Heart right ventricle (tissue), 16 donors: ENCODE data around the gene IMPG2. TPM values are rescaled to one million over a fixed set of nuclear protein-coding genes. Genes with fewer than 3 reads are reported as not detected.
A peak's percentile ranks its signal among the peaks of the same experiment; 100 is the strongest.

Source experiments
- ATAC-seq, 8 donors: fragments of 200-7000 bp; cut with Tn5 transposase; one replicate each; pipeline ENCODE4 v1.9.1; 2020; ENCODE audit warnings: mild to moderate bottlenecking in 8 of 8, moderate library complexity in 8 of 8, moderate number of reproducible peaks in 1 of 8
- DNase-seq, 2 donors: peaks; one replicate each; pipeline ENCODE4 v3.0.0-alpha.2; 2020
- H3K27ac ChIP-seq, 10 donors: fragments of 200-600 bp; sonication (generic) in 2 of 10; one replicate each; pipeline versions ENCODE4 v1.5.0 to v1.8.0; 2020 to 2022; ENCODE audit warnings: mild to moderate bottlenecking in 3 of 10
- H3K27me3 ChIP-seq, 7 donors: fragments of 200-600 bp; one replicate each; pipeline ENCODE4 v1.8.0; 2021 to 2022; ENCODE audit warnings: mild to moderate bottlenecking in 2 of 7
- H3K36me3 ChIP-seq, 9 donors: fragments of 200-600 bp; sonication (generic) in 1 of 9; one replicate each; pipeline versions ENCODE4 v1.5.0 to v1.8.0; 2020 to 2022; ENCODE audit warnings: mild to moderate bottlenecking in 2 of 9
- H3K4me1 ChIP-seq, 9 donors: fragments of 200-600 bp; sonication (generic) in 1 of 9; one replicate each; pipeline versions ENCODE4 v1.5.0 to v1.8.0; 2020 to 2022; ENCODE audit warnings: mild to moderate bottlenecking in 4 of 9
- H3K4me3 ChIP-seq, 10 donors: fragments of 200-600 bp; sonication (generic) in 2 of 10; one replicate each; pipeline versions ENCODE4 v1.5.0 to v1.8.0; 2020 to 2022; ENCODE audit warnings: mild to moderate bottlenecking in 7 of 10, moderate library complexity in 2 of 10
- H3K9me3 ChIP-seq, 11 donors: fragments of 200-600 bp in 10 of 11; sonication (generic) in 2 of 11; one replicate each; pipeline versions ENCODE4 v1.5.0 to v1.8.0; 2013 to 2022; ENCODE audit warnings: mild to moderate bottlenecking in 2 of 11, control low read depth in 1 of 11, moderate library complexity in 1 of 11
- CTCF ChIP-seq, 9 donors: fragments of 200-600 bp; sonication (generic) in 2 of 9; IDR thresholded peaks; one replicate each; pipeline versions ENCODE4 v1.5.0 to v1.8.0; 2021 to 2022; ENCODE audit warnings: antibody characterized with exemption in 9 of 9, mild to moderate bottlenecking in 5 of 9, moderate library complexity in 1 of 9
- WGBS, 2 donors: extraction: QIAGEN DNeasy Blood & Tissue Kit; methylation state at CpG; one replicate each; pipeline ENCODE4 v1.1.7; 2013; ENCODE audit warnings: inconsistent platforms in 1 of 2; 5-methylcytosine and 5-hydroxymethylcytosine counted together
- intact Hi-C, 10 donors: fragments of 100-400 bp; cut with DNase I; formaldehyde crosslinking; loops; one replicate each; pipeline versions ENCODE4 v1.11.1 to v1.14.2; 2022
- polyA plus RNA-seq, 2 donors: library from polyadenylated mRNA; stranded (reverse); fragments of 200-250 nt; gene quantifications; one replicate each; pipeline ENCODE4 v1.2.3, GENCODE V29; 2013
- total RNA-seq, 10 donors: library from RNA; stranded (reverse); fragmentation: NEBNext Ultra II Directional in 3 of 10; extraction: Animal tissue kit (Norgen Biotek cat#: 25700) in 3 of 10; gene quantifications; one replicate each; pipeline versions ENCODE4 v1.2.1 to v1.2.4, GENCODE V29; 2021 to 2023
- donor health status: Arrhythmogenic right ventricular cardiomyopathy.
- donor health status: ischemic (EF 13 %, LVEDD 7.1; RV severe dilation, severe dysfunction).
- donor health status: healthy with polysubstance abuse.
- donor health status: DM: no; HTN: yes; CAD: no.
- donor health status: DM: no; HTN: no; CAD: no.
- donor health status: ischemic (EF 25% LVEDD 6.9; RV normal size, moderate dysfunction).
- donor health status: ischemic (EF 25% LVEDD 5.7; RV mildly dilated, moderate dysfunction).
- donor health status: healthy.
- donor health status: DM: yes; HTN: yes; CAD: no.
- donor health status: Ischemic cardiomyopathy.
- donor health status: ischemic (EF 35%, LVEDD 5.7; RV mildly dilated, moderate dysfunction).
- donor health status: nonischemic (EF 11% LVEDD 7.7; RV severe dilation, severe dysfunction).
- donor health status: DM: yes; HTN: yes; CAD: no.
- donor health status: PGD.
- donor health status: ischemic (EF 29% LVEDD 5.4; RV normal size, mild dysfunction).
- donor health status: nonischemic (EF 23%, LVEDD 6.1; RV moderate dilation, normal function).

IMPG2 gene
- total and polyA plus RNA-seq, 12 donors: 0.04 to 0.40 (median 0.21) TPM; not detected in 1

- WGBS, 2 donors: 76 to 85% methylated on average over 2 of the region's 2 CpGs
- TF ChIP-seq CTCF (IDR thresholded peaks at IDR 0.05): no peak
- ATAC-seq: no peak
- Histone ChIP-seq H3K36me3 (no peaks in the 10 kb centered on the region), H3K9me3 (peaks cover 0 to 8% (median 0%) of the 10 kb centered on the region in 11 donors), H3K4me3 (no peak overlapping the region), H3K4me1 (no peaks in the 10 kb centered on the region), H3K27me3 (no peaks in the 10 kb centered on the region), H3K27ac (no peak overlapping the region)
- intact Hi-C loops: loop anchor here in 1 of 10 donors (10.0 kb wide), 1 partner anchor 162 kb away; no protein-coding TSS in a partner anchor
- DNase-seq: no peak
Observed at GRCh38 chr3:101212730-101213129, 107.6 kb downstream of the IMPG2 start.

GRCh38 chr3:101204246-101204645 is 116.1 kb downstream of the IMPG2 start:
- no peak overlapping the region for H3K27ac ChIP-seq
- intact Hi-C loops: no loop called here
- no peaks in the 10 kb centered on the region for H3K27me3 ChIP-seq
- H3K9me3 ChIP-seq: no peaks in the 10 kb centered on the region
- no peaks in the 10 kb centered on the region for H3K4me1 ChIP-seq
- WGBS, 2 donors: 62% methylated on average over 2 of the region's 2 CpGs
- ATAC-seq (peak in 3 of 8 donors; percentile 25 to 38 (median 37)), DNase-seq (no peak)
- no peak overlapping the region for H3K4me3 ChIP-seq
- TF ChIP-seq CTCF (IDR thresholded peaks at IDR 0.05): no peak
- H3K36me3 ChIP-seq: no peaks in the 10 kb centered on the region

- no peak for ATAC-seq
- no peak for DNase-seq
- intact Hi-C loops: no loop called here
- Histone ChIP-seq H3K36me3 (no peaks in the 10 kb centered on the region), H3K27ac (no peak overlapping the region), H3K4me3 (no peak overlapping the region), H3K9me3 (no peaks in the 10 kb centered on the region), H3K4me1 (no peaks in the 10 kb centered on the region), H3K27me3 (no peaks in the 10 kb centered on the region)
- WGBS, 2 donors: 87 to 88% methylated on average over 5 of the region's 5 CpGs
- TF ChIP-seq CTCF (IDR thresholded peaks at IDR 0.05): no peak
Observed at GRCh38 chr3:101203411-101203810, 117.0 kb downstream of the IMPG2 start.

- Histone ChIP-seq H3K27me3 (no peaks in the 10 kb centered on the region), H3K9me3 (no peaks in the 10 kb centered on the region), H3K4me1 (no peaks in the 10 kb centered on the region), H3K4me3 (no peak overlapping the region), H3K27ac (no peak overlapping the region), H3K36me3 (no peaks in the 10 kb centered on the region)
- no peak for ATAC-seq
- WGBS, 2 donors: 47 to 60% methylated on average over 1 of the region's 1 CpG
- no peak for DNase-seq
- TF ChIP-seq CTCF (IDR thresholded peaks at IDR 0.05): no peak
- intact Hi-C loops: no loop called here
Observed at GRCh38 chr3:101202640-101203039, 117.7 kb downstream of the IMPG2 start.
